Raji (cell line): ENCODE measurements around the gene HSPBP1.

ENCODE experiments used
- POLR2A ChIP-seq: IDR thresholded peaks from 2 replicates; pipeline ENCODE4 v1.6.1; 2011; ENCODE audit warnings: low read depth, low read length, control low read depth; ENCODE audit not compliant: insufficient read depth

HSPBP1 gene

GRCh38 chr19:55229145-55229788 lies 50.6 kb downstream of the HSPBP1 start:
- TF ChIP-seq POLR2A, result no peak

- no peak for TF ChIP-seq POLR2A
These were observed 51.4 kb downstream of the HSPBP1 start, which contains the start of gene TMEM86B for GRCh38 chr19:55228403-55229031. Gene TMEM86B (minus strand): TSS chr19:55228763. CDS start chr19:55228741, 22 bp downstream.

GRCh38 chr19:55228015-55228391 lies 51.9 kb downstream of the HSPBP1 start:
- no peak for TF ChIP-seq POLR2A

GRCh38 chr19:55227241-55228014 lies 52.5 kb downstream of the HSPBP1 start:
- no peak for TF ChIP-seq POLR2A

DNA sequence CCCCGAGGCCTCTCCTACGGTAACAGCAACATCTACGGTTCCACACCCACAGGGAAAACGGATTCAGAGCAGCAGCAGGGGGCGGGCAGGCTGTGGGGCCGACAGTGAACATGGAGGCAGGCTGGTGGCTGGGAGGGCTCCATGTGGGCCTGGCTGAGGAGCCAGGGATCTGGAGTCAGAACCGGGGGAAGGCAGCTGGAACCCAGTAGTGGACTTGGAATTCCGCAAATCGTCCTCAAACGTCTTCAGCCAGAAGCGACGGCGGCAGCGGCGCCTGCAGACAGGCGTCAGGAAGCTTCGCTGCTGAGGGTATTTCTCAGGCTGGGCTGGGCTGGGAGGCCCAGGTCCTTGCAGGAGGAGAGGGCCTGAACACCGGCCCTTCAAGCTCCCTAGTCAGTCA lies 53.1 kb downstream of the HSPBP1 start:
- TF ChIP-seq POLR2A, result no peak

DNA sequence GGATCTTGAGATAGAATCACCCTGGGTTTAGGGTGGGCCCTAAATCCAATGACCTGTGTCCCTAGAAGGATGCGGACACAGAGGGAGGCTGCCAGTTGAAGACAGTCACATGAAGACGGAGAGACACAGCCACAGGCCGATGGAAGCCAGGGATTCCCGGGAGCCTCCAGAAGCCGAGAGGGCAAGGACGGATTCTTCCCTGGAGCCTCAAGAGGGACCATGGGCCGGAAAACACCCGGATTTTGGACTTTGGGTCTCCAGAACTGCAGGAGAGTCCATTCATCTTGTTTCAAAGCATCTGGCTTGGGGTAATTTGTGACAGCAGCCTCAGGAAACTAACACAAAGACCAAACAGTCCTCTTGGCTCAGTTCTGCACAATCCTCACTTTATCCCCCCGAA lies 53.6 kb downstream of the HSPBP1 start:
- TF ChIP-seq POLR2A, result no peak

DNA sequence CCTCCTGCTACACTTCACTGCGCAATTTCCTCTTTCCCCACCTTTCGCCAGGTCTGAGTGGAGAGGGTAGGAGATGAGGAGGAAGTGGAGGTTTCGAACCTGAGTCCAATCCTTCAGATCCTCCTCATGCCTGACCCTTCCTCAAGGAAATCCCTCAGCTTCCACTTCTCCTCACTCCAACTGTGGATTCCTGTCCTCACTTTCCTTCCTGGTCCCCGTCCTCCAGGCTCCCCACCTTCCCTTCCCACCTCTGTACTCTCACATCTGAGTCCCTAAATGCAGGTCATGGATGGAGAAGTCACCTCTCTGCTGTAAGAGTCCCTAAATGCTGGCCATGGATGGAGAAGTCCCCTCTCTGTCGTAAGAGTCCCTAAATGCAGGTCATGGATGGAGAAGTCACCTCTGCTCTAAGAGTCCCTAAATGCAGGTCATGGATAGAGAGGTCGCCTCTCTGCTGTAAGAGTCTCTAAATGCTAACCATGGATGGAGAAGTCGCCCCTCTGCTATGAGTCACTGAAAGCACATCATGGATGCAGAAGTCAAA lies 54.4 kb downstream of the HSPBP1 start:
- TF ChIP-seq POLR2A, result no peak

- TF ChIP-seq POLR2A, result no peak
These were observed 55.8 kb downstream of the HSPBP1 start for GRCh38 chr19:55224038-55224665.

GRCh38 chr19:55223291-55224037 lies 56.4 kb downstream of the HSPBP1 start:
- no peak for TF ChIP-seq POLR2A

GRCh38 chr19:55220525-55220924 lies 59.4 kb downstream of the HSPBP1 start:
- no peak for TF ChIP-seq POLR2A

- no peak for TF ChIP-seq POLR2A
These were observed 63.3 kb downstream of the HSPBP1 start for GRCh38 chr19:55216461-55217198.

DNA sequence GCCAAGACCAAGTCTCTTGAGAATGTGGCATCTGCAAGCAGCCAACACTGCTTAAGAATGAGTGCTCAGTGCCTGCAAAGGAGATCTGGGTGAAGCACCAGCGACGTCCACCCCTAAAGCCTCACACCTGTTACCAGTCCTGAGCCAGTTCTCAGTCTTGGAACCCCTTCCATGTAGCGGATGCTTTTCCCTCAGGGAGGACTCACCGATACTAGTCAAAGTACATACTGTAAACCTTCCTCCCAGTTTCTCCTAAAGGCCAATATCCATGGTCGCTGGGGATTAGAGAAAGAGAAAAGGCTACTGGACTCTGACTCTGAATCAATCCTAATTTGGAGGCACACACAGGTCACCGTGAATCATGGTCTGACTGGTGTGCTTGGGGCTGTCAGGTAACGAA lies 66.4 kb downstream of the HSPBP1 start:
- TF ChIP-seq POLR2A, result no peak

GRCh38 chr19:55212447-55212846 lies 67.5 kb downstream of the HSPBP1 start:
- TF ChIP-seq POLR2A, result no peak
